Stimulated activated naive CD8-positive, alpha-beta T cell treated with anti-CD3 and anti-CD28 coated beads, Interleukin-15, amount 100 ng/mL, for 72 hours (primary cell): ENCODE data around the gene TEKT4.
"Not testable (repeated sequence)": the region's sequence is repeated elsewhere in the genome, so short reads cannot be mapped to it uniquely, and the experiment has no call there.

Experiments
- ATAC-seq: fragments of 150-1000 bp; cut with Tn5 transposase; 2 replicates; pipeline ENCODE4 v1.10.0; 2021; ENCODE audit warnings: mild to moderate bottlenecking, moderate library complexity
- DNase-seq, 2 donors: peaks; one replicate each; pipeline ENCODE4 v3.0.0; 2021 to 2022
- H3K27ac Mint-ChIP-seq, 2 donors: one replicate each; pipeline ENCODE4 v1.8.0; 2022; ENCODE audit warnings: mild to moderate bottlenecking in 2 of 2, mixed read lengths in 2 of 2, moderate library complexity in 2 of 2
- H3K27me3 Mint-ChIP-seq: one replicate; pipeline ENCODE4 v1.8.0; 2022; ENCODE audit warnings: mixed read lengths
- H3K4me1 Mint-ChIP-seq: one replicate; pipeline ENCODE4 v1.8.0; 2022; ENCODE audit warnings: mild to moderate bottlenecking, mixed read lengths
- H3K4me3 Mint-ChIP-seq, 2 donors: one replicate each; pipeline ENCODE4 v1.8.0; 2022; ENCODE audit warnings: mild to moderate bottlenecking in 2 of 2, mixed read lengths in 2 of 2, moderate library complexity in 1 of 2
- H3K9me3 Mint-ChIP-seq, 2 donors: one replicate each; pipeline ENCODE4 v1.8.0; 2022; ENCODE audit warnings: mixed read lengths in 2 of 2

The TEKT4 gene, protein sequence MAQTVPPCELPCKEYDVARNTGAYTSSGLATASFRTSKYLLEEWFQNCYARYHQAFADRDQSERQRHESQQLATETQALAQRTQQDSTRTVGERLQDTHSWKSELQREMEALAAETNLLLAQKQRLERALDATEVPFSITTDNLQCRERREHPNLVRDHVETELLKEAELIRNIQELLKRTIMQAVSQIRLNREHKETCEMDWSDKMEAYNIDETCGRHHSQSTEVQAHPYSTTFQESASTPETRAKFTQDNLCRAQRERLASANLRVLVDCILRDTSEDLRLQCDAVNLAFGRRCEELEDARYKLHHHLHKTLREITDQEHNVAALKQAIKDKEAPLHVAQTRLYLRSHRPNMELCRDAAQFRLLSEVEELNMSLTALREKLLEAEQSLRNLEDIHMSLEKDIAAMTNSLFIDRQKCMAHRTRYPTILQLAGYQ

DNA sequence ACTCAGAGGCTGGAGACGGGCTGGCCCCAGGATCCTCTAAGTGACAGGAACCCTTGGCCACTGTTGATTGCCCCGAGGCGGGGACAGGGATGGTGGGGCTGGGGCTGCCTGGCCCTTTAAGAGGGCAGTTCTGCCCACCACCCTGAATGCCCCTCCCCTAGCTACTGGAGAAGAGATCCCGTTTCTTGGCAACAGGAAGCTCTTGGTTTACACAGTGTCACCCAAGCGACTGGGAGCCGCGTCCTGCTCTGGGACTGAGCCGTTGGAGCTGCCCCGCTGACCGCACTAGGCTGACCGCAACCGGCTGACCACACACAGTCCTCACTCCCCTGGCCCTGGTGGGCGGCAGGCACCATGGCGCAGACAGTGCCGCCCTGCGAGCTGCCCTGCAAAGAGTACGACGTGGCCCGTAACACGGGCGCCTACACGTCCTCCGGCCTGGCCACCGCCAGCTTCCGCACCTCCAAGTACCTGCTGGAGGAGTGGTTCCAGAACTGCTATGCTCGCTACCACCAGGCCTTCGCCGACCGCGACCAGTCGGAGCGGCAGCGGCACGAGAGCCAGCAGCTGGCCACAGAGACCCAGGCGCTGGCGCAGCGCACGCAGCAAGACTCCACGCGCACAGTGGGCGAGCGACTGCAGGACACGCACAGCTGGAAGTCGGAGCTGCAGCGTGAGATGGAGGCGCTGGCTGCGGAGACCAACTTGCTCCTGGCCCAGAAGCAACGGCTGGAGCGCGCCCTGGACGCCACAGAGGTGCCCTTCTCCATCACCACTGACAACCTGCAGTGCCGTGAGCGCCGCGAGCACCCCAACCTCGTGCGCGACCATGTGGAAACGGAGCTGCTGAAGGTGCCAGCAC, at the start of gene TEKT4:
Gene TEKT4, plus strand, starts transcription at position 205 of the 862 bp plus-strand sequence. Its CDS starts 150 bp downstream, at position 355.
- Mint-ChIP-seq H3K27ac (no peak within 1 kb of the TSS), H3K4me3 (no peak within 1 kb of the TSS), H3K9me3 (no peaks in the 10 kb centered on the region), H3K27me3 (peaks cover 53% of the 10 kb centered on the region), H3K4me1 (no peaks in the 10 kb centered on the region)
- no peak for ATAC-seq
- no peak for DNase-seq

DNA sequence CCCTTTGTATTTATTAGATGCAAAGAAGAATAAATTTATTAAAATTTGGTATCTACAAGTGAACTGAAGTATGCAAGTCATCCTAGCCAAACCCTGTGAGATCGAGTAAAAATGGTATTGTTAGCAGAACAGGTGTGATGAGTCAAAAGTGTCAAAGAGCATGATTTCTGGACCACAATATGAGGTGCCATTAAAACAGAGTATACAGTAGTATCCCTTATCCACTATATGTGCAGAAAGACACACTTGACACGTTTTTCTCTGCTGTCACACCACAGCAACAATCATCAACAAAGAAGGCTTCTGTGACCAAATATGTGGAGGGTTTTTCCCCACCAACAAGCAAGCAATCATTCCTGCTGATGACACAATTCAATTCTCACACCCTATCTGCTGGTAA, 32.0 kb upstream of the TEKT4 start:
- not testable (repeated sequence) for H3K4me1 Mint-ChIP-seq, H3K4me3 Mint-ChIP-seq, H3K27me3 Mint-ChIP-seq, H3K27ac Mint-ChIP-seq, ATAC-seq, DNase-seq, H3K9me3 Mint-ChIP-seq

DNA sequence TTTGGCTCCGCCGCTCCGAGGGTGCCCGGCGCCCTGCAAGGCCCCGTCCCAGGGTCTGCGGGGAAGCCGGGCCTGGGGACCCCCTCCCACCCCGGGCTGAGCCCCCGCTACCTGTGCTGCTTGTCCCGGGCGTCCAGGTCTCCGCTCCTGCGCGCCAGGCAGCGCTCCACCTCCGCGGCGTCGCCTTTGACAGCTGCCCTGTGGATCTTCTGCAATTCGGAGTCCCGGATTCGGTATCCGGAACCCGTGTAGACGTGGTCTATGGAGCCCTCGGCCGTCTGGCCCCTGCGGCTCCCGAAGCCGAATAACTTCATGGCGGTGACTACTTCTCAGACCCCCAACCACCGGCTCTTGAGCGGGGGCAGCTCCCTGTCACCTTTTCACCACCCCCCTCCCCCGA, 14.4 kb upstream of the TEKT4 start:
- not testable (repeated sequence) for H3K4me1 Mint-ChIP-seq, H3K9me3 Mint-ChIP-seq, H3K27ac Mint-ChIP-seq, DNase-seq, ATAC-seq
- H3K4me3 Mint-ChIP-seq: peak overlapping the region; percentile 79 to 80
- peaks cover 44% of the 10 kb centered on the region for H3K27me3 Mint-ChIP-seq

DNA sequence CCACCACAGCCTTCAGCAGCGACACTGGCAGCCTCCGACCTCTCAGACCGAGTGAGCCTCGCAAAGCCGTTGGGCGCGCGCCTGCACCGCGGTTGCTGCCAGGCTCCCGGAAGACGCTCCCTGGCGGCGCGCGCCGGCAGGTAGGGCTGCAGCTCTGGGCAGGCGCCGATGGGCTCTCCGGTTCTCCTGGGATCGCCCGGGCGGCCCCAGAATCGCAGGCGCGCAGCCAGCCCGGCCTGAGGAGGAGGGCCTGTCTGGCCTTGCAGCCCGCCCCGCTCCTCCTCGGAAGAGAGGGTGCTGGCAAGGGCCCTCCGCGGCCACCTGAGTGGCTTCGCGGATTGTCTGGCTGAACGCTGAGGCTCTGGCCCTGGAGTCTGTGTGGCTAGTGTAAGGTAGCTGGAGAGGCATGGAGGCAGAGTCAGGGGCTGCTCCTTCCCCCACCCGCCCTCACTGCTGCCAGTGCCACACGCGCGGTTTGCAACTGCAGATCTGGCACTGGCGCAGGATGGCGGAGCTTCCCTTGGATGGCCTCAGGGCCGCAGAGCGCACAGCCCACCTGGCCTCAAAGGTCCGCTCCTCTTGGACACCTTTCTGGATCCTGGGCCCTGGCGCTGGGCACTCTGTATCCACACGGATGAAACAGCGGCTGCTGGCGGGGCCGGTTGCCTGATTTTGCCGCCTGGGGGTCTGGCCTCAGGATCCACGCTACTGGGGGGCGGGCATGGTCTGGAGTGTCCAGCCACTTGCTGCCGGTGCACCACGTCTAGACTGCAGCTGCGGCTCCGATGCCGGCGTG, 13.7 kb upstream of the TEKT4 start:
- DNase-seq, H3K4me1 Mint-ChIP-seq, H3K9me3 Mint-ChIP-seq, ATAC-seq: not testable (repeated sequence)
- Mint-ChIP-seq H3K27me3 (peaks cover 51% of the 10 kb centered on the region), H3K27ac (peak overlapping the region in 1 of 2 donors; percentile 94), H3K4me3 (peak overlapping the region; percentile 79 to 80)

DNA sequence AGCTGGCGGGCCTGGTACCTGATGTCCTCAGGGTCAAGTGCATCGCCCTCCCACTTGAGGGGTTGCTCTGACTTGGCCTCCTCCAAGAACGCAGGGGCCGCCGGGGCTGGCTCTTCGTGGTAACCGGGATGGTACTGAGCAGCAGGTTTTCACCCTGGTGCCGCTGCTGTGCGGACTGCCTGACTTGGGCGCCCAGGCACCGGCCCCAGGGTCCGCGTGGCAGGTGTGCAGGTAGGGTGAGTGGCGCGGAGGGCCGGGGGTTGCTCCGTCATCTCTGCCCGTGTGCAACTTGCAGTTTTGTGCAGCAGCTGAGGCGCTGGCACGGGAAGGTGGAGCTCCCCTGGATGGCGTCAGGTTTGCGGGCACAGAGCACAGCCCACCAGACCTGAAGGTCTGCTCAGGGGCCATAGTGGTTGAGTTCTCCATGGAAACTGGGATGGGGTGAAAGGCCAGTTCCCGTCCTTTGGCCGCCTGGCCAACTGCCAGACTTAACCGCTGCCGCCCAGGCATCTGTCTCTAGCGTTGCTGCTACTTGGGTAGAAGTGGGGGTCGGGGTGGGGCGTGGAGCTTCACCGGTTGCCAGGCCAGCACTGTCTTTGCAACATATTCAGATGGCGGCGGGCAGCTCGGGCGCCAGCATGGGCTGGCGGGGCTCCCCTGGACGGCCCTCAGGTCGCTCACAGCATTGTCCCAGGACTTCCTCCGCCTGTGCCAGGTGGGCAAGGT, 12.9 kb upstream of the TEKT4 start:
- not testable (repeated sequence) for H3K4me3 Mint-ChIP-seq, ATAC-seq, H3K4me1 Mint-ChIP-seq, H3K27ac Mint-ChIP-seq, DNase-seq, H3K9me3 Mint-ChIP-seq
- H3K27me3 Mint-ChIP-seq: peaks cover 59% of the 10 kb centered on the region

DNA sequence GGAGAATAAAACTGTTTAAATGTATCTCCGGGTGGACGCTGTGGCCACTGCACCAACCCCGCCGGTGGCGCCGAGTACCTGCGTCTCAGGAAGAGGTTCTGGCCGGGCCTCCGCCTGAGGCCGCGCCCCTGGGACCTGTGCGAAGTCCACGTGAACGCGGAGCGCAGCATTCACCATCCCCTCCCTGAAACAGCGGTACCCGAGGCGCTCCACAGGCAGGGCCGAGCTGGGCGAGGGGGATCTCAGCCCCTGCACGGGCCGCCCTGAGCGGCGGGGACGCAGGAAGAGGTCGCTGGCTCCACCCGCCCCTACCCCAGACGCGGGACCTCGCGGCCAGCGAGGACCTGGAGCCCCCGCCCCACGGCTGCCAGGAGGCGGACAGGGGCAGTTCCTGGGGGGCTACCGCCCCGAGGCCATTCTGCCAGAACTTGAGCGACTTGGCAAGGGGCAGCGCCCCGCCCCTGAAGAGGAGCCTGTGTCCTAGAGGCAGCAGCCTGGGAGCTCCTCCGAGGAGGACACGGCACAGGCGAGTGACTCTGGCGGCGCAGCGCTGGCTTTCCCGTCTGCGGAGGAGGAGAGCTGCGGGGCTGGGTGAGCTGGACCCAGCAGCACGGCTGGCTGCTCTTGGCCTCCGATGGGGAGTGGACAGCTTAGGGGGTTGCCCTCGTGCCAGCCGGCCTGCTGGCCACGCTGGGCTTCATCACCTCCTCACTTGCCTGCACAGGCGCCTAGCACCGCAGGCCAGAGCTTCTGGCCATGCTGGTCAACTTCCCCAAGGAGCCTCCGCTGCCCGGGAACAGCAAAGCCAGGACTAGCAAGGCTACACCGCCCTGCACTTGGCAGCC, 9.7 kb upstream of the TEKT4 start:
- Mint-ChIP-seq H3K9me3 (no peaks in the 10 kb centered on the region), H3K4me3 (no peak overlapping the region), H3K27ac (no peak overlapping the region), H3K4me1 (peaks cover 7% of the 10 kb centered on the region), H3K27me3 (peaks cover 60% of the 10 kb centered on the region)
- DNase-seq: no peak
- no peak for ATAC-seq

DNA sequence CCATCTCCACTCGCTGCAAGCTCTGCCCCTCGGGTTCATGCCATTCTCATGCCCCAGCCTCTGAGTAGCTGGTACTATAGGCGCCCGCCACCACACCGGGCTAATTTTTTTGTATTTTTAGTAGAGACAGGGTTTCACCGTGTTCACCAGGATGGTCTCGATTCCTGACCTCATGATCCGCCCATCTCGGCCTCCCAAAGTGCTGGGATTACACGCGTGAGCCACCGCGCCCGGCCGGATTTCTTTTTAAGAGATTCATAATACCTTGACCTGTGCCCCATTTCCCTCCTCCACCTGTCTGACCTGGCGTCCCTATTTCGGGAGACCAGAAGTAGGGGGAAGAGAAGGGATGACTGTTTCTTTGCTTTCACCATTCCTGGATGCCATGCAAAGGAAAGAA, 8.3 kb upstream of the TEKT4 start:
- peaks cover 47% of the 10 kb centered on the region for H3K27me3 Mint-ChIP-seq
- not testable (repeated sequence) for H3K9me3 Mint-ChIP-seq, ATAC-seq, H3K4me3 Mint-ChIP-seq, DNase-seq, H3K27ac Mint-ChIP-seq, H3K4me1 Mint-ChIP-seq

DNA sequence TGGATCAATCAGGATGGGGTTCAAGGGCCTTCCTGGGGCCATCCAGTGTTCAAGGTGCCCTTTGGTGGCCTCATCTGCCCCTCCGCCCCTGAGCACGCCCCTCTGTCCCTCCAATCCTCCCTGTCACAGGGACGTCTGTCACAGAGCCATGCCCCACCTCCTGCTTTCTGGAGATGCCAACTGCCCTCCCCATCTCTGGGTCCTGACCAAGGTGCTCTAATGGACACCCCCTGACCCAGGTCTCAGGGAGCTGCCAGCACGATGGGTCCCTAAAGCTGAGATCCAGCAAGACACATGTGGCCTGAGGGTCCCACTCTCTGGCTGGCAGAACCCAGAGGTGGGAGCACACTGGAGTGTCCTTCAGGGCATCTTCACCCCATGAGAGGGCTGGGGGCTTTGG, 2.1 kb upstream of the TEKT4 start:
- no peak overlapping the region for H3K4me3 Mint-ChIP-seq
- H3K27ac Mint-ChIP-seq: no peak overlapping the region
- no peaks in the 10 kb centered on the region for H3K4me1 Mint-ChIP-seq
- peaks cover 48% of the 10 kb centered on the region for H3K27me3 Mint-ChIP-seq
- H3K9me3 Mint-ChIP-seq: no peaks in the 10 kb centered on the region
- ATAC-seq (no peak), DNase-seq (no peak)

DNA sequence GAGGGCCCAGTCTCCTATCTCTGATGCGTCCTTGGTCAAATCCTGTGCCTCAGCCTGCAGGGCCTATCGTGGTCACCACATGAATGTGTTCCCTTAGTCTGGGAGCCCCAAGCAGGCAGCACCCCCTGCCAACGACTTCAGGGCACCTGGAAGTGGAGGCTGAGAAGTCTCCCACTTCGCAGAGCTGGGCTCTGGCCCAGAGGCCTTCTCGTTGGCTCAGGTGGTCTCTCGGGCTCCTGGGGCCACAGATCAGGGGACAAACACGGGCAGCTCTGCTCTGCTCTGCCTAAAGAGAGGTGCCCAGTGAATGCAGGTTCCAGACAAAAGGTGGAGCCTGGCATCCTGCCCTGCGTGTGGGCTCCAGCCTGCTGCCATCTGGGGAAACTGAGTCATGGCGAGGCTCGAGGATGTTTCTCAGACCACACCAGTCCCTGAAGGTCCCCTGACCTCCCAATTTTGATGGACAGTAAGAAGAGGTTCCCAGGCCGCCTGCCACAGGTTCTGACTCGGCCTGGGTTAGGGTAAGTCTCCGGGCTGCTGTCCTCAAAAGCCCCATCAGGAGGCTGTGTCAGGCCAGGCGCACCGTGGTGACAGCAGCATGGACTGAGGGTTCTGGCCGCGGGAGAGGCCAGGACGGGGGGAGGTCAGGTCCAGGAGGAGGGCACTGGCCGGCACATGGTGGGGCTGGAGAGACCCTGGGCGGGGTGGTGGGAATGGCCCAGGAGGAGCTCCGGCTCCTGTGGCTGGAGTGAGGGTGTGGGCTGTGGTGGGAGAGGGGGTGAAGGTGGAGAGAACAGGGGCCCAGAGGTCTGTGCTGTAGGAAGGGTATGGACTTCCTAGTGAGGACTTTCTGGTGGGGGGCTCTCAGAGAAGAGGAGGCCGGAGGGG, 1.4 kb upstream of the TEKT4 start:
- H3K4me3 Mint-ChIP-seq: no peak overlapping the region
- no peak for DNase-seq
- H3K27ac Mint-ChIP-seq: no peak overlapping the region
- H3K9me3 Mint-ChIP-seq: no peaks in the 10 kb centered on the region
- peaks cover 53% of the 10 kb centered on the region for H3K27me3 Mint-ChIP-seq
- ATAC-seq: no peak
- H3K4me1 Mint-ChIP-seq: no peaks in the 10 kb centered on the region

DNA sequence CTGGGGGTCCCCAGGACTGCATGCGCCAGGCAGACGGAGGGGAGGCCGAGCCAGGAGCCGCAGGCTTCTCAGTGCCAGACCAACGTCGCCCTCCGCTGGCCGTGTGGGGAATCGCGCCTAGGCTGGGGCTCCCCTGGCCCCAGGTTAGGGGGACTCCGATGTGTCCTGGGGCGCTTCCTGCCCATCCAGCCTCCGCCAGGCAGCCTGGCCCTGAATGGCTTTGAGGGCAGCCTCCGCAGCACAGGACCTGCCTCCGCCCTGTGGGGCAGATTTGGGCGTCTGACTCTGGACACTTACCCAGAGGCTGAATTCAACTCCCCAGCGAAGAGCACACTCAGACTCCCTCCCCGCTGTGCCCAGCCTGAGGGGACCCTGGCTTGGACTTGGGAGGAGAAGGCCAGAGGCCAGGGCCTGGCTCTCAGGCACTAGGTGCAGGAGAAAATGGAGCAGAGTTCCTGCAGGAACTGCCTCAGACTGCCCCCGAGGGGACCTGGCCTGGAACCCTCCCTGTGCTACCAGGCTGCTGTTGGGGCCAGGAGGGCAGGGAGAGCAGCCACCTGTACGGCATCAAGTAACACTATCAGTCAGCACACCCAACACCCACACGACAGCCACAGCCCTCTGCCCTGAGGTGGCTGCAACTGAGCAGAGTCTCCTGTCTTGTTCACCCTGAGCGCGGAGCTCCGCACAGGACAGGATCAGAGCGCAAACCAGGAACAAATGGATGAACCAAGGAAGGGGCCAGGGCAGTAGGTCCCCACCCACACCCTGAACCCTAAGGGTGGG, 597 bp upstream of the TEKT4 start:
- Mint-ChIP-seq H3K9me3 (no peaks in the 10 kb centered on the region), H3K4me1 (no peaks in the 10 kb centered on the region), H3K27ac (no peak overlapping the region), H3K4me3 (no peak overlapping the region), H3K27me3 (peaks cover 53% of the 10 kb centered on the region)
- ATAC-seq (no peak), DNase-seq (peak; percentile 39 to 47)

DNA sequence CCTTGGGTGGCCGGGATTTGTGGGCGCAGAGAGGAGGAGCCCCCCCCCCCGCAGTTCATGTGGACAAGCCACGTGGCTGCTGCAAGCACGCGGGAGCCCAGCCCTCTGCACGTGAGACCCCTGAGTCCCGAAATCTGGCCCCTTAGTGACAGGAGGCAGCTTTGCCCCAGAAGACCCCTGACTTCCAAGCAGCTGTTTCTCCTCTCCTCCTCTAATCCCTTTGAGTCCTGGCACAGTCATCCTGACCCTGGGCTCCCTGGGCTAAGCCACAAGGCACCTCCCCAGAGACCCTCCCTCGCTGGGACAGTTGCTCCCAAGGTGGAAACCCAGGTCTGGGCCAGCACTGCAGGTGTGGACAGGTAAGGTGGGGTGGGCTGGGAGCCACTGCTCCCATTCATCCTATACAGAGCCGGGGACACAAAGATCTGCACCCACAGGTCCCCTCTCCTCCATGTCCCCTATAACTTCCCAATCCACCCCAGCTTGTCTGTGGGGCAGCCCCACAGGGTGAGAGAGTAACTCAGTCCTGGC, 923 bp downstream of the TEKT4 start:
- Mint-ChIP-seq H3K27ac (no peak overlapping the region), H3K4me3 (no peak overlapping the region), H3K9me3 (no peaks in the 10 kb centered on the region), H3K4me1 (no peaks in the 10 kb centered on the region), H3K27me3 (peaks cover 53% of the 10 kb centered on the region)
- DNase-seq: no peak
- no peak for ATAC-seq

DNA sequence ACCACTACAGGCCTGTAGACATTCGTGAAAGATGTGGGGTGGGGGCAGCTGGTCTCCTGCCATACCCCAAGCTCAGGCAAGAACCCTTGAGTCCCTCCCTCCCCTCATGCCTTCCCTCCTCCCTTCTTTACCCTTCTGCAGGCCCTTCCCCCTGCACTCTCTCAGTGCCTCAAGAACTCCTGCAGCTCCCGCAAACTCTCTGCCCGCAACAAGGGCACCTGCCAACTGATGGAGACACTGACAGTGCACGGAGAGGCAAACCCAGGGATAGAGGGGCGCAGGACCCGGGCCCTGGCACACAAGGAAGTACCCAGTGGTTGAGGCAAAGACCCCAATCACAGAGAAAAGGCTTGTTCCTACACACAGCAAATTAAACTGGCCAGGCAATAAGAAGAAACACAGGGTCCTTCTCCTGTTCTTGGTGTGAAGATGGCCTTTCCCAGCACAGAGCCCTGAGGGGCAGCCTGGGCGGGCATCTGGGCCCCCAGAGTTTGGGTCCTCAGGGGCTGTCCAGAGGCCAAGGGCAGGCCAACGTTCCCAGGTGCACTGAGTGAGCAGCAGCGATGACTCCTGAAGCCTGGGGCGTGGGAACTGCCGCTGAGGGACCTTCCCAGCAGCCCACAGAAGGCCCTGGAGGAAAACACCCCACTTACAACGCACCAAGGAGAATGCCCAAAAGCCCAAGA, 1.6 kb downstream of the TEKT4 start:
- Mint-ChIP-seq H3K27me3 (peaks cover 53% of the 10 kb centered on the region), H3K4me1 (no peaks in the 10 kb centered on the region), H3K9me3 (no peaks in the 10 kb centered on the region), H3K4me3 (no peak overlapping the region), H3K27ac (no peak overlapping the region)
- no peak for DNase-seq
- no peak for ATAC-seq
